ENCODE data around the gene UGCG. TPM values are rescaled to one million over a fixed set of nuclear protein-coding genes. Genes with fewer than 3 reads are reported as not detected.

Gene UGCG
- total and polyA plus RNA-seq, 2 donors (not counting 1 experiment from before 2014, with no cell fraction given): 23.9 to 53.5 TPM

- no peak overlapping the region for H3K9ac ChIP-seq (ENCODE audit: low read length)
- Mint-ChIP-seq H3K9me3 (ENCODE audit: insufficient read depth) (peaks cover 2% of the 10 kb centered on the region), H3K27ac (no peak overlapping the region), H3K27me3 (no peaks in the 10 kb centered on the region), H3K4me3 (no peak overlapping the region), H3K4me1 (peaks cover 3% of the 10 kb centered on the region)
- WGBS (ENCODE audit: insufficient coverage): 100% methylated on average over 2 of the region's 3 CpGs
- POLR2A ChIA-PET: interaction anchor here (0.6 kb wide), 1 partner anchor 9 kb away, joined by 6 read pairs; no protein-coding TSS in a partner anchor
- no peaks in the 10 kb centered on the region for H3K79me2 ChIP-seq (ENCODE audit: control insufficient read depth, insufficient read depth, low read length)
- H3K4me3 ChIP-seq (ENCODE audit: control extremely low read depth in 1 of 5, extremely low read depth in 1 of 5, insufficient read depth in 1 of 5, low read depth in 2 of 5, low read length in 4 of 5): no peak overlapping the region
- DNase-seq (no peak), ATAC-seq (ENCODE audit: low read depth) (no peak)
- no peaks in the 10 kb centered on the region for H3K27me3 ChIP-seq (replicated peaks in 1 of 4; ENCODE audit: control extremely low read depth in 1 of 4, control insufficient read depth in 3 of 4, insufficient read depth in 4 of 4, low read length in 3 of 4)
- TF ChIP-seq CTCF (IDR thresholded peaks at IDR 0.05) (no peak), EZH2 (IDR thresholded peaks at IDR 0.05; ENCODE audit: borderline replicate concordance, insufficient read depth, low read depth, low read length, poor library complexity, severe bottlenecking) (no peak)
- H3K9me3 ChIP-seq (ENCODE audit: control extremely low read depth in 1 of 3, control insufficient read depth in 2 of 3, insufficient read depth in 1 of 3, low read length in 2 of 3): peaks cover 0 to 4% (median 0%) of the 10 kb centered on the region in 3 donors
- H3K4me2 ChIP-seq (replicated peaks; ENCODE audit: low read depth, low read length, poor library complexity, severe bottlenecking): no peak overlapping the region
- no peak overlapping the region for H2AFZ ChIP-seq (ENCODE audit: insufficient read depth, low read depth, low read length, poor library complexity, severe bottlenecking)
- no peaks in the 10 kb centered on the region for H3K36me3 ChIP-seq (replicated peaks in 1 of 2; ENCODE audit: control extremely low read depth in 1 of 2, control insufficient read depth in 1 of 2, extremely low read depth in 1 of 2, insufficient read depth in 2 of 2, low read length in 1 of 2)
- H3K27ac ChIP-seq (ENCODE audit: low read length in 2 of 2): no peak overlapping the region
- no peaks in the 10 kb centered on the region for H4K20me1 ChIP-seq (ENCODE audit: control insufficient read depth, insufficient read depth, low read length, poor library complexity, severe bottlenecking)
- intact Hi-C loops (cut with micrococcal nuclease): no loop called here
- CTCF ChIA-PET: no interaction called here
- H3K4me1 ChIP-seq (ENCODE audit: control insufficient read depth in 2 of 2, insufficient read depth in 2 of 2, low read length in 2 of 2): no peaks in the 10 kb centered on the region
Measured at GRCh38 chr9:111870774-111871498, 25.7 kb upstream of the UGCG start.

DNA sequence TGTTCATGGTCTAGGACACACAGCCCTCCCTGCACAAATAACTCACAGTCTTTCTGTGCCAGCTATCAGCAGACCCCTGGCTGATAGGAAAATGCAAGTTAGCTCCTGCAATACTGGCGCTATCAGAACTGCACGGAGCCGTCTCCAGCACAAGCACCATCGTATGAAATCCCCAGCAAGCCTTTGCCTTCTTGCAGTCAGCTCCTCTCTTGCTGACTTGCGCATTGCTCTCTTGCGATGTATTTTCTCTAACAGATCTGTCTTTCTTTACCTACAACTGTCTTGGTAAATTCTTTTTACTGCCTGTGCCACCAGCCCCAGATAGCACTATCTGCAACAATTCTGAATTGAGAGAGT, 25.1 kb upstream of the UGCG start:
- Histone ChIP-seq H4K20me1 (ENCODE audit: control insufficient read depth, insufficient read depth, low read length, poor library complexity, severe bottlenecking) (no peaks in the 10 kb centered on the region), H3K4me3 (ENCODE audit: control extremely low read depth in 1 of 5, extremely low read depth in 1 of 5, insufficient read depth in 1 of 5, low read depth in 2 of 5, low read length in 4 of 5) (no peak overlapping the region), H2AFZ (ENCODE audit: insufficient read depth, low read depth, low read length, poor library complexity, severe bottlenecking) (no peak overlapping the region), H3K9me3 (ENCODE audit: control extremely low read depth in 1 of 3, control insufficient read depth in 2 of 3, insufficient read depth in 1 of 3, low read length in 2 of 3) (peaks cover 0 to 4% (median 0%) of the 10 kb centered on the region in 3 donors), H3K9ac (ENCODE audit: low read length) (no peak overlapping the region), H3K27ac (ENCODE audit: low read length in 2 of 2) (no peak overlapping the region), H3K27me3 (replicated peaks in 1 of 4; ENCODE audit: control extremely low read depth in 1 of 4, control insufficient read depth in 3 of 4, insufficient read depth in 4 of 4, low read length in 3 of 4) (no peaks in the 10 kb centered on the region), H3K36me3 (replicated peaks in 1 of 2; ENCODE audit: control extremely low read depth in 1 of 2, control insufficient read depth in 1 of 2, extremely low read depth in 1 of 2, insufficient read depth in 2 of 2, low read length in 1 of 2) (no peaks in the 10 kb centered on the region), H3K4me2 (replicated peaks; ENCODE audit: low read depth, low read length, poor library complexity, severe bottlenecking) (no peak overlapping the region), H3K4me1 (ENCODE audit: control insufficient read depth in 2 of 2, insufficient read depth in 2 of 2, low read length in 2 of 2) (no peaks in the 10 kb centered on the region), H3K79me2 (ENCODE audit: control insufficient read depth, insufficient read depth, low read length) (no peaks in the 10 kb centered on the region)
- no peak overlapping the region for H3K4me3 Mint-ChIP-seq
- peaks cover 2% of the 10 kb centered on the region for H3K9me3 Mint-ChIP-seq (ENCODE audit: insufficient read depth)
- intact Hi-C loops (cut with micrococcal nuclease): no loop called here
- ChIA-PET CTCF (no interaction called here), POLR2A (interaction anchor here (0.6 kb wide), 1 partner anchor 9 kb away, joined by 6 read pairs; no protein-coding TSS in a partner anchor)
- H3K4me1 Mint-ChIP-seq: peaks cover 3% of the 10 kb centered on the region
- 100% methylated on average over 4 of the region's 6 CpGs for WGBS (ENCODE audit: insufficient coverage)
- H3K27me3 Mint-ChIP-seq: no peaks in the 10 kb centered on the region
- H3K27ac Mint-ChIP-seq: no peak overlapping the region
- TF ChIP-seq CTCF (IDR thresholded peaks at IDR 0.05): no peak
- TF ChIP-seq EZH2 (IDR thresholded peaks at IDR 0.05; ENCODE audit: borderline replicate concordance, insufficient read depth, low read depth, low read length, poor library complexity, severe bottlenecking): no peak
- DNase-seq (no peak), ATAC-seq (ENCODE audit: low read depth) (no peak)

Data from B cell (primary cell).